NCI-H2081 treated with DMSO at 0.1 percent for 48 hours (cell line): Measurements from ENCODE around the gene AAMDC.
A peak's percentile ranks its signal among the peaks of the same experiment; 100 is the strongest.

ENCODE experiments used
- DNase-seq: peaks from one replicate; lab custom pipeline; 2025; lab: John Stamatoyannopoulos, UW

Gene AAMDC

DNA sequence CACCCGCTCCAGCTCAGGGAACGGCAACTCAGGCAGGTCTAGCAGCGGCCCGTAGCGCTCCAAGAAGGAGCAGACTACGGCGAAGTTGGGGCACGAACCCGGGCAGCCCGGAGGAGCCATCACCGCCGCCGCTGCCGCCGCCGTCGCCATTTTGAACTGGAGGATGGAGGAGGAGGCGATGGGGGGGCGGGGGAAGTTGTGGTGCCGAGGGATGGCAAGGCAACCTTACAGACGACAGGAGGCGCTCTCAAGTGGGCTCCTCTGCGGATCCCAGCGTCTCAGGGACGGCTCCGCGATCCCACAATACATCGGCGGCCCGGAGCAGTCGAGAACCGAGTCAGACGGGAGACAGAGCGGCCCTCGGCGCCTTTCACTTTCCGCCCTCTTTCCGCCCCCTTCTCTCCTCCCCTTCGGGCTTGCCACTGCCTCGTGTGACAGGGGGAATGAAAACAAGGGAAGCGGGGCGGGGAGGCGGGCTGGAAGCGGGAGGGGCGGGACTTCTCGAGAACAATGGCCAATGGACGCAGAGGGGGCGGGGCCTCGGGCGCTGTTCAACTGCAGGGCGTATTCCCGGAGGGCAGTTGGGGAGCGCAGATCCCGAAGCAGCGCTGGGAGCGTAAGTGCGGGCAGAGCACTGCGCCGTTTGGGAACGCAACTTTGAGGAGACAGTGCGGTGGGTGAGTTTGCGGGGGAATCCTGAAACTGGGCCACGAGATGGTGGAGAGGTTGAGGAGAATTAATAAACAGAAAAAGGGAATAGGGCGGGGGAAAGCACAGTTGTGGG, at the start of gene AAMDC, which contains the start of gene RSF1:
TSS of gene AAMDC (plus strand) at position 580 of the 784 bp plus-strand sequence. CDS start 21,353 bp downstream, outside the sequence.
TSS of gene RSF1 (minus strand) at position 158 of the 784 bp plus-strand sequence. CDS start at position 150, 8 bp downstream.
- DNase-seq = peak; percentile 79

DNA sequence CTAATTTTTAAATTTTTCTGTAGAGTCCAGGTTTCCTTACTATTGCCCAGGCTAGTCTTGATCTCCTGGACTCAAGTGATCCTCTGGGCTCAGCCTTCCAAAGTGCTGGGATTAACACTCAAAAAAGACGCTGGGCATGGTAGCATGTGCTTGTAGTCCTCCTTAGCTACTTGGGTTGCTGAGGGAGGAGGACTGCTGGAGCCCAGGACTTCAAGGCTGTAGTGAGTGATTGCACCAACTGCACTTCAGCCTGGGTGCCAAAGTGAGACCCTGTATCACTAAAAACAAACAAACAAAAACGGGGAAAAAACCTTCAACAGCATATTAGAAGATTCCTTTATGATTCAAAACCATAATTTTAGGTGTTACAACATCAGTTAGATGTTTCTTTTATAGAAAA, 45.0 kb upstream of the AAMDC start:
- DNase-seq = no peak

DNA sequence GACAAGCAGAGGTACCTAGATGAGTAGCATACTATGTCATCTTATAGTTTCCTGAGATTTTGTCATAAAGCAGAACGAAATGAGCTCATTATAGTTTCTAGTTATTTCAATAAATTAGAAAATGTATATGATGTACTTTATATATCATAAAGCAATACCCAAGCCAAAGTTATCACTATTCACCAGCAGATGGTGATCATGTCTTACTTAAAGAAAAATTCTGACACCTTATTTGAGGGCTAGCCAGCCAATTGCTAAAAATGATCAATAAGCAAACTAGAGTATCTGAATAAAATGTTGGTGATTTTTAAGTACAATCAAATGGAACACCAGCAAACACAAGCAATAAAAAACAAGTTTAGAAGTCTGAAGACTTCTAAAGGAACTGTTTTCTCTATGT, 44.5 kb upstream of the AAMDC start:
- no peak for DNase-seq

DNA sequence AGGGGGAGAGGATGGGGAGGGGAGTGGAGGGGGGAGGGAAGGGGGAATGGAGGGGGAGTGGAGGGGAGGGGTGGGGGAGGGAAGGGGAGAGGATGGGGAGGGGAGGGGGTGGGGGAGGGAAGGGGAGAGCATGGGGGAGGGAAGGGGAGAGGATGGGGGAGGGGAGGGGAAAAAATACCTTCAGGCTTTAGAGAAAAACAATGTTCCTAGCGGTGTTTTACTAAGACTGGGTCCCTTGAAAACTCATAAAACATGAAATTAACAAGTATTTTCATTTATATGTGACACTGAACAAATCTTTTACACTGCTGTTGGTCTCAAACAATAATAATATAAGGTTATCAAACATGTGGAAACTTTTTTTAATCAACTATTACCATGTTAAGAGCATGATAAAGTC, 42.8 kb upstream of the AAMDC start:
- DNase-seq = no peak

DNA sequence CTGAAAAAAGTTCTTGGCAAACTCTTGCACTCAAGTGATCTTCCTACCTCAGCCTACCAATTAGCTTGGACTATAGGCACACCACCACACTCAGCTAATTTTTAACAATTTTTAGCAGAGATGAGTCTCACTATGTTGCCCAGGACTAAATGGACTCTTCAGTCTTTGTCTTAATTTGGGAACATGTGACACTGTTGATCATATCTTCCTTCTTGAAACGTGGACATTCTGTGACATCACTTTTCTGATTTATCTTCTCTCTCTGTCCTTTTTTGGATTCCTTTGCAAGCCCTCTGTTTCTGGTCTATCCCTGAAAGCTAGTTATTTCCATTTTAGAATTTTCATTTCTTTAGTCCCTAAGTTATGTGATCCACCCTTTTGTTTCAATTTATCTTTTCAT, 42.4 kb upstream of the AAMDC start:
- no peak for DNase-seq

DNA sequence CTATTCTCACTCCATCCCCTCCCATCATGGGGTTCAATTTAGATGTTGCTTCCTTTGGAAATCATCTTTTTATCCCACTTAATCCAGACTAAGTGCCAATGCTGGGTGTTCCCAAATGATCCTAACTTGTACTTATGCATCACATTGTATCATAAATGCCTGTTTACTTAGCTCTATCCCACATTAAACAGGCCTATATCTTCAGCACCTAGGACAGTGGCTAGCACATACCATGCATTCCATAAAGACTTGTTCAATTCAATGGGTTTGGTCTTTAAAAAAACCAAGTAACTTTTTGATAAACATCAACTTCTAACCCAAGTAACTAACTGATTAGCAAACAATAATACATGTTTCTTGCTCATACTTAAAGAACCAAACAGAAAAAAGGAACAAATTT, 41.0 kb upstream of the AAMDC start:
- no peak for DNase-seq

DNA sequence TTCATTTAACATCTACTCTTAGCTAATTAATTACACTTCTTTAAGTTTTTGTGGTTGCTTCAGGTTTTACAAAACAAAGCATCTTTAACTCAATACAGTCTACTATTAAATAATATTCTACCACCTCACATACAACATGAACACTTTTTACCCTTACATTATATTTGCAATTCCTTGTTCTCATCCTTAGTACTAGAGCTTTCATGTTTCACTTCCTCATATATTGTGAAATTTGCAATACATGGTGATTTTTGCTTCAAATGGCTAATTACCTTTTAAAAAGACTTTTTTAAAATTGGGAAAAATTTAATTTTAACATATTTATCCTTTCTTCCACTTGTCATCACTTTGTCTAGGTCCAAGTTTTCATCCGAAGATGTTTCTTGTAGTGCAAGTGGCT, 37.9 kb upstream of the AAMDC start:
- DNase-seq = no peak

DNA sequence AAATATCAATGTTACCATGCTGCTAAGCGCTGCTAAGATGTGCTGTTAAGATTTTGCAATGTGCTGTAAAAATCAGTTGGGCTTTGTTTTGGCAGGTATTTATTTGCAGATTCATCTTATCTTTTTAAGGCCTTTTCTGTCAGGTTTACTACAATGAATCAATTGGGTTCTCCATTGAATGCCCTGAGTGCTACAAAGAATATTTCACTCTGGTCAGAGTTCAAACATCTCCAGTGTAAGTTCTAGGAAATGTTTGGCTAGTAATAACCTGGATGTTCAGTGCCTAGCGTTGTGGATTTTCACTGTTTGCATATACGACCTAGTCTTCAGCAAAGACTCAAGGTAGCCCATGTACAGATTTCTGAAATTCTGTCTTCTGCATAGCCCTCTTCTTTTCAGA, 36.4 kb upstream of the AAMDC start:
- no peak for DNase-seq

DNA sequence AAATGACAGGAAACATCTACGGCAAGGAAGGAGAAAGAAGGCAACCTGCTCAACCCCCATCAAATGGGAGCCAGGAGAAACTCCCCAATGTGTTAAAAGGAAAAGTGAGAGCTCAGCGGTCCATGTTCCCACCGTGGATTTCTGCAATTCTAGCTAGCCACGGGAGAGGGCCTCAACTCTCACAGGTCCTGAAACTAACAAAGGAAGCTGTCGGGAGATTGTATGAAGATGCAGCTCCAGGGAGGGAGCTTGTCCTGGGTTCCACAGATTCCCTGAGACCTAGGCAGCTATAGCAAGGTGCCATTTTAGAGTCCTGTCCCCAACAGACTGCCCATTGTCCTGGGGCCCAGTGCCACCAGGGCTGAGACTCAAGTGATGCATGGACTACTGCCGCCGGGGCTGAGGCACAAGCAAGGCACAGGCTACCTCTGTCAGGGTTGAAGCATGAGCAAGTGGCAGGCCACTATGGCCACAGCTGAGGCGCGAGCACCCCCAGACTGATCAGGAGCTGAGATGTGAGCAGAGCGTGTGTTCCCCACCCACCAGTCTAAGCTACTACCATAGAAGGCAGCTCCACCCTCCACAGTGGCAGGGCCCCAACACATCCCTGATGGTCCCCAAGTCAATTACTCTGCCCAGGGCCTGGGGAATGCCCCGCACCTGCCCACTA, 31.7 kb upstream of the AAMDC start:
- DNase-seq = no peak

DNA sequence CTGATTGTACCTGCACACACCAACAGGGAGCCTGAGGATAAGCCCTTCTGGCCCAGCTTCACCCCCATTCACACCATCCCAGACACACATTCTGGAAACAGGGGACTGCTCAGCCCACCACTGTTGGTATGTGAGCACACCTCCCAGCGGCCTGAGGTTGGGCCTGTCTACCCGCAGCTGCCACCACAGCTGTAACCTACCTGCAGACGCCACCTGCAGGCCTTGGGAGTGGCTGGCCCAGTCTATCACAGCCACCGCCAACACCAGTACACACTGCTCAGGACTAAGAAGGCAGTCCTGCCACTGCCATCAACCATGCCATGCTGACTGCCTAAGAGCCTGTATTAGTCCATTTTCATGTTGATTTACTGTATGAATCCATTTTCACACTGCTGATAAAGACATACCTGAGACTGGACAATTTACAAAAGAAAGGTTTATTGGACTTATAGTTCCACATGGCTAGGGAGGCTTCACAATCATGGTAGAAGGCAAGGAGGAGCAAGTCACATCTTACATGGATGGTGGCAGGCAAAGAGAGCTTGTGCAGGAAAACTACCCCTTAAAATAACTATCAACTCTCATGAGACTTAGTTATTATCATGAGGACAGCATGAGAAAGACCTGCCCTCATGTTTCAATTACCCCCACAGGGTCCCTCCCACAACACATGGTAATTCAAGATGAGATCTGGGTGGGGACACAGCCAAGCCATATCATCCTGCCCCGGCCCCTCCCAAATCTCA, 31.0 kb upstream of the AAMDC start:
- DNase-seq = no peak

DNA sequence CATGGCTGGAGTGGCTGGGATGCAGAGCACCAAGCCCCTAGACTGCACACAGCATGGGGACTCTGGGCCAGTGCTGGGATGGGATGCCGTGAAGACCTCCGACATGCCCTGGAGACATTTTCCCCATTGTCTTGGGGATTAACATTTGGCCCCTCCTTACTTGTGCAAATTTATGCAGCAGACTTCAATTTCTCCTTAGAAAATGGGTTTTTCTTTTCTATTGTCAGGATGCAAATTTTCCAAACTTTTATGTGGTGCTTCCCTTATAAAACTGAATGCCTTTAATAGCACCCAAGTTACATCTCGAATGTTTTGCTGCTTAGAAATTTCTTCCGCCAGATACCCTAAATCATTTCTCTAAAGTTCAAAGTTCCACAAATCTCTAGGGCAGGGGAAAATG, 29.6 kb upstream of the AAMDC start:
- DNase-seq = no peak

DNA sequence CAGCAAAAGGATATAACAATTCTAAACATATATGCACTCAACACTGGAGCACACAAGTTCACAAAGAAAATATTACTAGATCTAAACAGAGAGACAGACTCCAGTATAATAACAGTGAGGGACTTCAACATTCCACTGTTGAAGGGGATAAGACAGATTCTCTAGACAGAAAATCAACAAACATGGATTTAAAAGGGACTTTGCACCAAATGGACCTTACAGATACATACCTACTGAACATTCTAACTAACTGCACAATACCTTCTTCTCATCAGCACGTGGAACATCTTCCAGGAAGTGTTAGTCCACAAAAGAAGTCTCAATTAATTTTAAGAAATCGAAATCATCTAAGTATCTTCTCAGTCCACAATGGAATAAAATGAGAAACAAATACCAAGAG, 27.0 kb upstream of the AAMDC start:
- no peak for DNase-seq

DNA sequence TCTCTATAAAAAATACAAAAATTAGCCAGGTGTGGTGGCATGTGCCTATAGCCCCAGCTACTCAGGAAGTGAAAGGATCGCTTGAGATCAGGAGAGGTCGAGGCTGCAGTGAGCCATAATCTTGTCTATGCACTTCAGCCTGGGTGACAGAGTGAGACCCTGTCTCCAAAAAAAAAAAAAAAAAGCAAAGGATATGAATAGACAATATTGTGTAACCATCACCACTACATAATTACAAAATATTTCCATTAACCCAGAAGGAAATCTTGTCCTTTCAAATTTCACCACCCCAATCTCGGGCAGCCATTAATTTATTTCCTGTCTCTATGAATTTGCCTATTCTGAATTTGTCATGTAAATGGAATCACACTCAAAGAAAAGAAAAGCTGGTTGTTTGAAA, 21.6 kb upstream of the AAMDC start:
- DNase-seq = no peak

DNA sequence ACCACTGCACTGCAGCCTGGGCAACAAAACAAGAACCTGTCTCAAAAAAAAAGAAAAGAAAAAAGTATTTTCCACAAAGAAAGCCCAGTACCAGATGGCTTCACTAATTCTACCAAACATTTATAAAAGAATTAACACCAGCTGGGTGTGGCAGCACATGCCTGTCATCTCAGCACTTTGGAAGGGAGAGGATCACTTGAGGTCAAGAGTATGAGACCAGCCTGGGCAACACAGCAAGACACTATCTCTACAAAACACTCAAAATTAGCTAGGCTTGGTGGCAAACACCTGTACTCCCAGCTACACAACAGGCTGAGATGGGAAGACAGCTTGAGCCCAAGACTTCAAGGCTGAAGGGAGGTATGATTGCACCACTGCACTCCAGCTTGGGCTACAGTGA, 20.5 kb upstream of the AAMDC start:
- DNase-seq = no peak

DNA sequence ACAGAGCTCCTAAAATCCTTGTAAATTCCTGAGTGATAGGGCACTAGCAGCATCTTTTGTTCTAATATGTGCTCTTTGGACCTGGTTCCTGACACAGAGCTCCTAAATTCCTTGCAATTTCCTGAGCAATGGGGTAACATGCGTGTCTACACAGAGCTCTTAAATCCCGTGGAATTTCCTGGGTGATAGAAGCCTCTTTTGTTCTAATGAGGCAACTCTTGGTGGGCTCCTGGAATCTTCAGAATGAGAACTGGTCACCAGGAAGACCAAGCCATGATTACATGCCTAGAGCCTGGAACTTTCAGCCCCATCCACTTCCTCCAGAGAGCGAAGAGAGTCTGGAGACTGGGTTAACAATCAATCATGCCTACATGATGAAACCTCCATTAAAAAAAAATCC, 19.5 kb upstream of the AAMDC start:
- DNase-seq = no peak

DNA sequence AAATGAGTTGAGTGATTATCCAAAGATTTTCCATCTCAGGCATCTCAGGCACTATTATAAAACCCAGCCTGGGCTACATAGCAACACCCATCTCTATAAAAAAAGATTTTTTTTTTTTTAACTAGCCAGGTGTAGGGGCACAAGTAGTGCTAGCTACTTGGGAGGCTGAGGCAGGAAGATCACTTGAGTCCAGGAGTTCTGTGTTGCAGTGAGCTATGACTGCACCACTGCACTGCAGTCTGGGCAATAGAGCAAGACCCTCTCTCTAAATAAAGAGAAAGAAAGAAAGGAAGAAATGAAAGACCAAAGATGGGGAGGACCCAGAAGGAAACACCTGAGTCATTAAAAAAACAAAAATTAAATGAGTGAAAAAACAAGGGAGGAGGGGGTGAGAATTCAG, 14.5 kb upstream of the AAMDC start:
- DNase-seq = no peak

DNA sequence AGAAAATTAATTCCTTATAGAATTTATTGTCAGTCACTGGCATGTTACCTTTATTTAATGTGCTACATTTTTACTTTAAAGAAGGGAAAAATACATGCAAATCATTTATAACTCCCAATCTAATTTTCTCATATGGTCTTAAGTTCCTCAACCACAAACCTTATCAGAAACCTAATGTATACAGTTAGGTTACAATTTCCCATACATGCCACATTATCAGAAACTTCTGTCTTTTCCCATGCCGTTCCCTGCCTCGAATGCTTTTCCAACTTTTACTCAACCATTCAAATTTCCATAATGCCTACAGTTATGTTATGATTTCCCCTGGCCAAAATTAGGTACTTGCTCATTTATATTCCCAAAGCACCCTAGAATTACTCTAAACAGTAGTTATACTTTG, 14.0 kb upstream of the AAMDC start:
- DNase-seq = no peak

DNA sequence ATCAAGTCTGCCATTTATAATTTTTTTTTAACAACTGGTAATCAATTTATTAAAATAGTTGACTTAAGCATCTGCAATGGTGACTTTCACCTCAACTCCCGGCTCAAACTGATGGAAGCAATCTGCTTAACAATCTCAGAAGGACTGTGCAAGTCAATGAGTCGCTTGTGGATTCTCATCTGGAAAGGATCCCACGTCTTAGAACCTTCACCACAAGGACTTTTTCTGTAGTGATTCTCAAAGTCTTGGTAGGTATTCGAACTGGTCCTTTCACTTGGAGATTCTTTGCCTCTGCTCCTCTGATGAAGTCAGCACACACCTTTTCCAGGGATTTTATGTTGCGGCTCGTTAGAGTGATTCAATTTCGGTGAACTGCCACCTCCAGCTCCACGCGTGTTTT, 7.7 kb upstream of the AAMDC start:
- DNase-seq = no peak

DNA sequence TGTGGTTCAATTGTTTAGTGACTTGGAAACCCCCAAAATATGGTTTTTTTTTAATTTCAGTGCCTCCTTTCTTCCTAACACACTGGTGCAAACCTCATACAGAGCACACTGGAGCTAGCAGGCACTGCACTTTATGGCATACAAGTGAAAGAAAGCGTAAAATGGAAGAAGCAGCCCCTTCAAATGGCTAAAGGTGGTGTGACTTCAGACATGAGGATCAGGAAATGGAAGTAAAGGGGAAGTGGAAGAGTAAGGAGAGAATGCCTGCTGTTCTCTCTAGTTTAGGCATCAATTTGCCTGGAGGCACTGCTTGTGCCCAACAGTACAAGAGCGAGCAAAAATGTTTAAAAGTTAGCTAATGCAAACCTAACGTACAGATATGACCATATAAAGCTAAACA, 6.1 kb upstream of the AAMDC start:
- no peak for DNase-seq

DNA sequence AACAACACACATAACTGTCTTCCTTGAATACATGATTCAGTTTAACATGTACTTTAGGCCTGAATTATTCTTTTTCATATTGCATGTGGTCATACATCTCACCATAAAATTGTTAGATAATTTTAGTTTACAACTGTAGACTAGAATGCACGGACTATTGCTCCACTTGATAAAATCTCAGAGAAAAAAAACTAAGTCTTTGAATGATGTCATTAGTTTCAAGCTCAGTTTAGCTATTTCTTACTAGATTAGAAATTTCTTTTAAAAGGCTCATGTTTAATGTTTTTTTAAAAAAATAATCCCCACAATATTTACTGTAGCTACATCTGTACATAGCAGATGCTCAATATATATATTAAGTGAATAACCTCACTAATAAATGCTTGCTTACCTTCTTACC, 5.5 kb upstream of the AAMDC start:
- DNase-seq = no peak

DNA sequence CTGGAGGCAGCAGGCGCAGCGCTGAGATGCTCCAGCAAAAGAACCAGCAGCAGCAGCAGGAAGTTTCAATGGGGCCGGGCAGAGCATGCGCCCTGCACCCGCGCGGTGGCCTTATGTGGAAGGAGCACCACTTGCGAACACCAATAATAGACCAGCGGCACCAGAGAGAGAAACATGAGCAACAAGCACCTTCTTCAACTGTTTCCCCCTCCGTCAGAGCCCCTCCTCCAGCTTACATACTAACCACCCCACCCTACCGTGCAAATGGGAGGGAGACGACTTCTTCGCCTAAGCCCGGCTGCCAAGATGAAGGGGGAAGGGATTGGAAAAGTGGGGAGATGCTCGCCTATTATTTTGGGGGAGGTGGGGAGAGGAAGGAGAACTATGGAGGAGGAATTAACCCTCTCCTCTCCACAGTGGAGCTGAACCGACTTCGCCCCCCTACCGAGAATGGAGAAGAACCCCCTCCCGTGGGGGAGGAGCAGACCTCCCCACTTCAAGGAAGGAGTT, 1.5 kb upstream of the AAMDC start:
- peak; percentile 15 for DNase-seq

DNA sequence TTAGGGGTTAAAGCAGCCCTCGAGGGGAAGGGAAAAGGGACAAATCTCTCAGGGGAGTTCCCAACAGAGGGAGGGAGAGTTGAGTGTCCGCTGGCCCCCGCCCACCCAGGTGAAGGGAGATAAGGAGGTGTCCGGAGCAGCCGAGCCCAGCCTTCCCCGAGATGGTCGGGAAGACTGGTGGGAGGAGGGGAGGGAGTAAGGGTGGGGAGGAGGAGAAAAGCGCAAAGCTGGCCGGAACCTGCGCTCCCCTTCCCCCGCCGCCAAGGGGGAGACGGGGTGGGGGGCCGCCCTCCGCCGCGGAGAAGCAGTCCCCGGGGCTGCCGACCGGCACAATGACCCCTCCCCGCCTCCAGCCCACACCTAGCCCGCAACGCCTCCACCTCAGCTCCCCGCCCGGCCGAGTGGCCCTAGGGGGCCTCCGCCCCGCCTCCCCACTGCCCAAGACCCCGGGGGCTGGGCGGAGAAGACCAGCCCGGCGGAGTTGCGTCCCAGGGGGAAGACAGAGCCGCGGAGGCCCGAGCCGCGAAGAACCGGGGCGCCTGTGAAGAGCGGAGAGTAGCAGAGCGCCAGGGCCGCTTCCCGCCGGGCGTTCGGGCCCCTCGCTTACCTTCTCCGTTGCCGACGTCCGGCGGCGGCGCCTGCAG, 901 bp upstream of the AAMDC start:
- no peak for DNase-seq
